Calu3 (cell line): ENCODE results near the gene SLC27A4. TPM values are rescaled to one million over a fixed set of nuclear protein-coding genes. Genes with fewer than 3 reads are reported as not detected.

Source experiments
- BruUV-seq: library from RNA; stranded (reverse); fragments of 400-500 nt; replicated peaks from 2 replicates; lab custom pipeline; 2021; lab: Mats Ljungman, UMichigan
- CTCF ChIA-PET: fragments of 300-600 bp; sonication (Branson Sonifier 250); formaldehyde crosslinking; loops from one replicate; lab custom pipeline; 2022; ENCODE audit warnings: antibody characterized with exemption; lab: Charles Lee
- DNase-seq: peaks from one replicate; pipeline ENCODE4 v3.0.0; 2022
- H3K27ac Mint-ChIP-seq: one replicate; pipeline ENCODE4 v1.8.0; 2022; ENCODE audit warnings: mixed read lengths; ENCODE audit not compliant: unreplicated experiment
- H3K27me3 Mint-ChIP-seq: one replicate; pipeline ENCODE4 v1.8.0; 2022; ENCODE audit warnings: mixed read lengths; ENCODE audit not compliant: unreplicated experiment
- H3K36me3 Mint-ChIP-seq: one replicate; pipeline ENCODE4 v1.8.0; 2022; ENCODE audit warnings: mild to moderate bottlenecking, moderate library complexity, mixed read lengths; ENCODE audit not compliant: insufficient read depth, unreplicated experiment
- H3K4me1 Mint-ChIP-seq: one replicate; pipeline ENCODE4 v1.8.0; 2022; ENCODE audit warnings: mild to moderate bottlenecking, low read depth, mixed read lengths; ENCODE audit not compliant: unreplicated experiment
- H3K4me3 Mint-ChIP-seq: one replicate; pipeline ENCODE4 v1.8.0; 2022; ENCODE audit warnings: mild to moderate bottlenecking, low read depth, moderate library complexity, mixed read lengths; ENCODE audit not compliant: unreplicated experiment
- H3K9me3 Mint-ChIP-seq: one replicate; pipeline ENCODE4 v1.8.0; 2022; ENCODE audit warnings: low read depth, mixed read lengths; ENCODE audit not compliant: unreplicated experiment
- intact Hi-C: fragments of 100-400 bp; cut with micrococcal nuclease; formaldehyde crosslinking; loops from one replicate; pipeline ENCODE4 v1.10.0; 2022; ENCODE audit not compliant: unreplicated experiment
- total RNA-seq: library from RNA; stranded (reverse); gene quantifications from 2 replicates; pipeline ENCODE4 v1.2.3, GENCODE V29; 2022
- TF ChIP-seq, protein P1 (sequence below): fragments of 200-600 bp; IDR thresholded peaks from one replicate; pipeline ENCODE4 v1.8.0; 2022; ENCODE audit warnings: antibody characterized with exemption; ENCODE audit not compliant: unreplicated experiment

The SLC27A4 gene
- total RNA-seq, 1 experiment from 2014 or later: 13.8 TPM

DNA sequence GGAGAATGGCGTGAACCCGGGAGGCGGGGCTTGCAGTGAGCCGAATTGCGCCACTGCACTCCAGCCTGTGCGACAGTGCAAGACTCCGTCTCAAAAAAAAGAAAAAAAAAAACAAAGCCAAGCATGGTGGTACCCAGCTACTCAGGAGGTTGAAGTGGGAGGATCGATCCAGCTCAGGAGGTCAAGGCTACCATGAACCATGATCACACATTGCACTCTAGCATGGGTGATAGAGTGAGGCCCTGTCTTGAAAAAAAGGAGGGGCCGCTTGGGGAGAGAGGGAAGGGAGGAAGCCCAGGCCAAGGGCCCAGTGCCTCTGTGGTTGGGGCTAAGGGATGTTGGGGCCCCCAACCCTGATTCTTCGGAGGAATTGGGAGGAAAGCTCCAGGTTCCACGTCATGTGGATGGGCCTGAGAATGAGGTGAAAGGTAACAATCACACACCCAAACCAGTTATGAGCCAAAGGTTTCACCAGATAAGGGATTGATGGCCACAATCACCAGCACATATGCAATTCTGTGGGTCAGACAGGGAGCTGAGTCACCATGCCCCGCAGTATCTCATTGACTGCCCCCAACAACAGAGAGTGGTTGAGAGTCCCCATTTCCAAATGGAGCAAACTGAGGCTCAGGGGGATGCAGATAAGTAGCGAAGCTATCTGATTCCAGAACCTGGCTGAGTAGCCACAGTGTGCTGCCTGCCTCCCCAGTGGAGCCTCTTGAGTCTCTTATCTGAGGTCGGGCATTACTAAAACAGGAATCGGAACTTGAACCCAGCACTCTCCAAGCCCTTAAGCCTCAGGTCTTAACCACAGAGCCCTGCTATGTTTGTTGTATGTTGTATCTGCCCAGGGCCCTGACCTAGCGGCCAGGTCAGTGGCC lies 43.7 kb upstream of the SLC27A4 start:
- H3K4me1 Mint-ChIP-seq: peaks cover 10% of the 10 kb centered on the region
- DNase-seq: no peak
- H3K4me3 Mint-ChIP-seq: no peak overlapping the region
- H3K27me3 Mint-ChIP-seq: no peaks in the 10 kb centered on the region
- TF ChIP-seq, protein P1, sequence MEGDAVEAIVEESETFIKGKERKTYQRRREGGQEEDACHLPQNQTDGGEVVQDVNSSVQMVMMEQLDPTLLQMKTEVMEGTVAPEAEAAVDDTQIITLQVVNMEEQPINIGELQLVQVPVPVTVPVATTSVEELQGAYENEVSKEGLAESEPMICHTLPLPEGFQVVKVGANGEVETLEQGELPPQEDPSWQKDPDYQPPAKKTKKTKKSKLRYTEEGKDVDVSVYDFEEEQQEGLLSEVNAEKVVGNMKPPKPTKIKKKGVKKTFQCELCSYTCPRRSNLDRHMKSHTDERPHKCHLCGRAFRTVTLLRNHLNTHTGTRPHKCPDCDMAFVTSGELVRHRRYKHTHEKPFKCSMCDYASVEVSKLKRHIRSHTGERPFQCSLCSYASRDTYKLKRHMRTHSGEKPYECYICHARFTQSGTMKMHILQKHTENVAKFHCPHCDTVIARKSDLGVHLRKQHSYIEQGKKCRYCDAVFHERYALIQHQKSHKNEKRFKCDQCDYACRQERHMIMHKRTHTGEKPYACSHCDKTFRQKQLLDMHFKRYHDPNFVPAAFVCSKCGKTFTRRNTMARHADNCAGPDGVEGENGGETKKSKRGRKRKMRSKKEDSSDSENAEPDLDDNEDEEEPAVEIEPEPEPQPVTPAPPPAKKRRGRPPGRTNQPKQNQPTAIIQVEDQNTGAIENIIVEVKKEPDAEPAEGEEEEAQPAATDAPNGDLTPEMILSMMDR: no peak
- no peaks in the 10 kb centered on the region for H3K9me3 Mint-ChIP-seq
- intact Hi-C loops: loop anchor here (5.0 kb wide), 1 partner anchor 116 kb away; no protein-coding TSS in a partner anchor
- H3K27ac Mint-ChIP-seq: no peak overlapping the region
- H3K36me3 Mint-ChIP-seq: peaks cover 18% of the 10 kb centered on the region
- CTCF ChIA-PET: interaction anchor here (2.3 kb wide), 1 partner anchor 45 kb away, joined by 11 read pairs; no protein-coding TSS in a partner anchor
- BruUV-seq: no TSS peak

DNA sequence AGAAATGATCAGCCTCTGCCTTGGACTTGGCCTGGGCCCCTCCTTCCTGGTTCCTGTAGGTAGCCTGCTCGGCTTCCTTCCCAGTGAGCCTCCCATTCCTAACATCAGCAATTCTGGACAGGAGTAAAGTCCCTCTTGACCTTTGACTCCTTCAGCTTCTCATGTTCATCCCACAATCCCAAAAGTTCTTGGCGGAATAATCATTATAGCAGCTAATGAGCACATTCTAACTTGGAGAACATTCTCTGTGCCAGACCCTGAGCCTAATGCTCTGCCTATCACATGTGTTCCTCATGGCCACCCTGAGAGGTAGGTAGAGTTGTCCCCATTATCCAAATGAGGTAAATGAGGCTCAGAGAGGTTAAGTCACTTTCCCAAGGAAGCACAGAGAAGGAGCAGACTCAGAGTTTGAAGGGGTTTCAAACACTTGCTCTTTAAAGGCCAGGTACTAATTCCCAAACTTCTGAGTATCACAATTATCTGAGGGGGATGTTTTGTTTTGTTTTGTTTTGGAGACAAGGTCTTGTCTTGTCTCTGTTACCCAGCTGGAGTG lies 43.0 kb upstream of the SLC27A4 start:
- no TSS peak for BruUV-seq
- intact Hi-C loops: loop anchor here (5.0 kb wide), 1 partner anchor 115 kb away; no protein-coding TSS in a partner anchor
- no peak overlapping the region for H3K4me3 Mint-ChIP-seq
- peaks cover 18% of the 10 kb centered on the region for H3K36me3 Mint-ChIP-seq
- H3K9me3 Mint-ChIP-seq: no peaks in the 10 kb centered on the region
- TF ChIP-seq, protein P1: no peak
- H3K27ac Mint-ChIP-seq: no peak overlapping the region
- CTCF ChIA-PET: no interaction called here
- DNase-seq: no peak
- no peaks in the 10 kb centered on the region for H3K27me3 Mint-ChIP-seq
- peaks cover 10% of the 10 kb centered on the region for H3K4me1 Mint-ChIP-seq

DNA sequence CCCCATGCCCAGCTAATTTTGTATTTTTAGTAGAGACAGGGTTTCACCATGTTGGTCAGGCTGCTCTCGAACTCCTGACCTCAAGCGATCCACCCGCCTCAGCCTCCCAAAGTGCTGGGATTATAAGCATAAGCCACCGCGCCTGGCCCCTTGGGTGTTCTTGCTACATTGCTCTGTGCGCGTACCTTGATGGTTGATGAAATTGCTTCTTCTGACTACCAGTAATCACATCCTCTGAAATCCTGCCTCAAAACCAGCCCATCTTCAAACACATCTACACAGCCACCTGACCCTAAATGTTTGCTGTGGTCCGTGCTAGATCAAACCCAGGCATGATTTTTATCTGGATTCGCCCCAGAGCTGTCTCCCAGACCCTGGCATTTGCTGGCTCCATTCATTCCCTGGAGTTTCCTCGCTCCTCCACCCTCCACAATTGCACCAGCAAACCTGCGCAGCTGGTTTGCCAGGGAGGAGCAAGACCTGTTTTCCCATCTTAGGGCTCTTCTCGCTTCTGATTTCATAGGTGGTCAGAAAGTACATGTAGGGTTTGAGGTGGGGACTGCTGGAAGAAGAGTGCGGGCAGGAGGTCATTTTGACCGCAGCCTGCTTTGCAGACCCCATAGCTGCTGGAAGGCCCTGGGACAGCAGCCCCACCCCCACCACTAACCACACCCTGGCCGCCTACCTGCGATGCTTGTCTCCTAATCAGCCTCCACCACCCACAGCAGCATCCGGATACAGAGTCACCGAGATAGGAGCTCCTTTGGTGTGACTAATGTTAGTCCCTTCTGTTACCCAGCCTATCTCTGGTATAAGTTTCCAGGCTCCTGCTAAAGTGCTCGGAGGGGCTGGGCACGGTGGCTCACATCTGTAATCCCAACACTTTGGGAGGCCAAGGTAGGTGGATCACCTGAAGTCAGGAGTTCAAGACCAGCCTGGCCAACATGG lies 41.5 kb upstream of the SLC27A4 start:
- H3K4me3 Mint-ChIP-seq: peak overlapping the region; percentile 21
- H3K27me3 Mint-ChIP-seq: no peaks in the 10 kb centered on the region
- CTCF ChIA-PET: interaction anchor here (0.7 kb wide), 1 partner anchor 43 kb away, joined by 3 read pairs; no protein-coding TSS in a partner anchor
- H3K9me3 Mint-ChIP-seq: no peaks in the 10 kb centered on the region
- H3K4me1 Mint-ChIP-seq: peaks cover 10% of the 10 kb centered on the region
- peak overlapping the region; percentile 72 for H3K27ac Mint-ChIP-seq
- peaks cover 18% of the 10 kb centered on the region for H3K36me3 Mint-ChIP-seq
- TF ChIP-seq, protein P1: no peak
- intact Hi-C loops: loop anchor here (5.0 kb wide), 1 partner anchor 113 kb away; no protein-coding TSS in a partner anchor
- no TSS peak for BruUV-seq
- DNase-seq: peak; percentile 22
